ENCODE measurements around the gene CWC15. TPM values are rescaled to one million over a fixed set of nuclear protein-coding genes. Genes with fewer than 3 reads are reported as not detected.

Gene CWC15
- polyA plus RNA-seq, 1 of the 3 experiments (the other 2 are of a cell fraction) = 27.0 TPM

DNA sequence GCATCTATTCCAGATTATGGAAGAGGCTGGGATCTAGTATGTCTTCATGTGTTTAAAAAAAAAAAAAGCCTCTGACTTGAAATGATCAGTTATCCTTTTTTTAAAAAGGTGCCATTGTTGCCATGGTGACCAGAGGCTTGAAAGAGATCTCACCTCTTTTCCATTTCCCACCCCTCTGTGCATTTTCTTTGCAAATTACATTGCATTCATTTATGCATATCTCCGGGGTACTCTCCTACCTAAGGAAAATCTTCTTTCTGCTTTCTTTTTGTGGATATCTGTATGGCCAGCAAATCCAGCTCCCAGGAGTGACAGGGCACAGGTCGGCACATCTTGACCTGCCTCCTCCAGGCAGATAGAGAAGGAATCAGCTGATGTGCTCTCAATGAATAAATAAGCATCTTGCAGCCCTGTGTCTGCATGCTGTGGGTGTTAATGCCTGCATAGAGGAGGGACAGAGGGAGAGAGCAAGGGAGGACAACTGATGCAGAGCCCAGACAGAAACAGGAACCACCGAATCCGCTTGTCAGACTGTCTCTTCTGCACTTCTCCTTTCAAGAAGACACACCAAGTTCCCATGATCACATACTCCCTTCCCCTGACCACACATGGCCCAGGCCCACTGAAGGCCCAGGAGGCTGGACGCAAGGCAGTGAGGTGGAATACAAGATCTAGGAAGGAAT lies 50.9 kb downstream of the CWC15 start:
- no peaks in the 10 kb centered on the region for H3K9me2 ChIP-seq
- no peak for DNase-seq
- H3K27me3 ChIP-seq (ENCODE audit: insufficient read depth) = no peaks in the 10 kb centered on the region
- 95% methylated on average over 4 of the region's 5 CpGs for WGBS (ENCODE audit: low lambda C conversion rate)
- peaks cover 15 to 43% of the 10 kb centered on the region in 2 experiments for H3K4me1 ChIP-seq (ENCODE audit: control insufficient read depth in 1 of 2, insufficient read depth in 2 of 2, low read depth in 1 of 2, low read length in 1 of 2)
- H3K9ac ChIP-seq = no peak overlapping the region
- no peaks in the 10 kb centered on the region for H3K9me3 ChIP-seq
- peaks cover 8% of the 10 kb centered on the region for H3F3A ChIP-seq (replicated peaks; ENCODE audit: insufficient read depth)
- H2AFZ ChIP-seq (ENCODE audit: low read depth) = no peak overlapping the region
- H3K27ac ChIP-seq (ENCODE audit: low read depth in 2 of 2, low read length in 1 of 2) = no peak overlapping the region; a peak in 1 of 4 replicates
- no peaks in the 10 kb centered on the region for H3K79me2 ChIP-seq (ENCODE audit: insufficient read depth)
- H3K4me2 ChIP-seq = no peak overlapping the region
- POLR2A ChIA-PET = no interaction called here
- CTCF ChIA-PET = interaction anchor here (1.0 to 1.5 kb wide), 3 partner anchors 25 to 43 kb away, joined by 3 to 4 read pairs (median 4); no protein-coding TSS in a partner anchor
- H3K4me3 ChIP-seq (ENCODE audit: low read depth in 2 of 2, low read length in 1 of 2) = no peak overlapping the region
- TF ChIP-seq SIN3A (IDR thresholded peaks at IDR 0.05; ENCODE audit: borderline replicate concordance, low read depth, low read length) (no peak), CHD2 (IDR thresholded peaks at IDR 0.05; ENCODE audit: low read length, partially characterized antibody) (no peak), RFX5 (IDR thresholded peaks at IDR 0.05; ENCODE audit: low read length) (no peak), YY1 (IDR thresholded peaks at IDR 0.05; ENCODE audit: low read depth) (no peak), RAD21 (IDR thresholded peaks at IDR 0.05; ENCODE audit: low read length) (no peak), JUND (IDR thresholded peaks at IDR 0.05) (no peak), ZBTB33 (IDR thresholded peaks at IDR 0.05; ENCODE audit: borderline replicate concordance, low read depth) (no peak), RCOR1 (IDR thresholded peaks at IDR 0.05; ENCODE audit: low read length) (no peak), TAF1 (IDR thresholded peaks at IDR 0.05; ENCODE audit: borderline replicate concordance, low read depth, low read length) (no peak), CTCF (IDR thresholded peaks at IDR 0.05) (no peak), MEF2A (IDR thresholded peaks at IDR 0.05; ENCODE audit: borderline replicate concordance, low read depth) (no peak), NRF1 (IDR thresholded peaks at IDR 0.05; ENCODE audit: low read depth, low read length) (no peak)
- TF ChIP-seq, protein P1, sequence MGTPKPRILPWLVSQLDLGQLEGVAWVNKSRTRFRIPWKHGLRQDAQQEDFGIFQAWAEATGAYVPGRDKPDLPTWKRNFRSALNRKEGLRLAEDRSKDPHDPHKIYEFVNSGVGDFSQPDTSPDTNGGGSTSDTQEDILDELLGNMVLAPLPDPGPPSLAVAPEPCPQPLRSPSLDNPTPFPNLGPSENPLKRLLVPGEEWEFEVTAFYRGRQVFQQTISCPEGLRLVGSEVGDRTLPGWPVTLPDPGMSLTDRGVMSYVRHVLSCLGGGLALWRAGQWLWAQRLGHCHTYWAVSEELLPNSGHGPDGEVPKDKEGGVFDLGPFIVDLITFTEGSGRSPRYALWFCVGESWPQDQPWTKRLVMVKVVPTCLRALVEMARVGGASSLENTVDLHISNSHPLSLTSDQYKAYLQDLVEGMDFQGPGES (IDR thresholded peaks at IDR 0.05; ENCODE audit: low read depth, low read length) = no peak
- H3K36me3 ChIP-seq (replicated peaks in 1 of 2; ENCODE audit: control insufficient read depth in 1 of 2, insufficient read depth in 2 of 2, low read length in 1 of 2) = no peaks in the 10 kb centered on the region
- no peaks in the 10 kb centered on the region for H4K20me1 ChIP-seq (ENCODE audit: insufficient read depth)
